Nephron (organoid): Measurements from ENCODE around the gene EFNA5.
A peak's percentile ranks its signal among the peaks of the same experiment; 100 is the strongest.

ENCODE experiments used
- H3K27ac Mint-ChIP-seq, 3 experiments: 2 replicates each; pipeline ENCODE4 v1.8.0; 2020; ENCODE audit warnings: mixed read lengths in 3 of 3, mild to moderate bottlenecking in 2 of 3, moderate library complexity in 1 of 3
- H3K27me3 Mint-ChIP-seq: 2 replicates; pipeline ENCODE4 v1.8.0; 2021; ENCODE audit warnings: low read depth, mild to moderate bottlenecking, moderate library complexity, mixed read lengths
- H3K36me3 Mint-ChIP-seq: 2 replicates; pipeline ENCODE4 v1.8.0; 2020; ENCODE audit warnings: low read depth, mixed read lengths
- H3K4me1 Mint-ChIP-seq: 2 replicates; pipeline ENCODE4 v1.8.0; 2020; ENCODE audit warnings: mixed read lengths
- H3K4me3 Mint-ChIP-seq, 3 experiments: 2 replicates each; pipeline ENCODE4 v1.8.0; 2020; ENCODE audit warnings: mild to moderate bottlenecking in 3 of 3, mixed read lengths in 3 of 3, moderate library complexity in 2 of 3
- H3K9me3 Mint-ChIP-seq: 2 replicates; pipeline ENCODE4 v1.8.0; 2020; ENCODE audit warnings: mixed read lengths
- CTCF ChIP-seq, 3 experiments: fragments of 200-600 bp; sonication (generic); IDR thresholded peaks; one replicate each; pipeline ENCODE4 v1.5.0; 2021; ENCODE audit warnings: antibody characterized with exemption in 3 of 3; ENCODE audit not compliant: unreplicated experiment in 3 of 3

EFNA5 gene

GRCh38 chr5:107523029-107523680 lies 147.6 kb downstream of the EFNA5 start:
- Mint-ChIP-seq H3K27ac (peak overlapping the region in 2 of 3 experiments; percentile 47 to 78), H3K9me3 (no peaks in the 10 kb centered on the region), H3K36me3 (no peaks in the 10 kb centered on the region), H3K4me1 (peaks cover 23% of the 10 kb centered on the region), H3K4me3 (no peak overlapping the region), H3K27me3 (no peaks in the 10 kb centered on the region)
- TF ChIP-seq CTCF (IDR thresholded peaks at IDR 0.05; ENCODE audit: unreplicated experiment in 3 of 3) = no peak

GRCh38 chr5:107522456-107522855 lies 148.3 kb downstream of the EFNA5 start:
- Mint-ChIP-seq H3K27me3 (no peaks in the 10 kb centered on the region), H3K9me3 (no peaks in the 10 kb centered on the region), H3K36me3 (no peaks in the 10 kb centered on the region), H3K4me3 (no peak overlapping the region), H3K27ac (peak overlapping the region in 2 of 3 experiments; percentile 47 to 78), H3K4me1 (peaks cover 23% of the 10 kb centered on the region)
- no peak for TF ChIP-seq CTCF (IDR thresholded peaks at IDR 0.05; ENCODE audit: unreplicated experiment in 3 of 3)

DNA sequence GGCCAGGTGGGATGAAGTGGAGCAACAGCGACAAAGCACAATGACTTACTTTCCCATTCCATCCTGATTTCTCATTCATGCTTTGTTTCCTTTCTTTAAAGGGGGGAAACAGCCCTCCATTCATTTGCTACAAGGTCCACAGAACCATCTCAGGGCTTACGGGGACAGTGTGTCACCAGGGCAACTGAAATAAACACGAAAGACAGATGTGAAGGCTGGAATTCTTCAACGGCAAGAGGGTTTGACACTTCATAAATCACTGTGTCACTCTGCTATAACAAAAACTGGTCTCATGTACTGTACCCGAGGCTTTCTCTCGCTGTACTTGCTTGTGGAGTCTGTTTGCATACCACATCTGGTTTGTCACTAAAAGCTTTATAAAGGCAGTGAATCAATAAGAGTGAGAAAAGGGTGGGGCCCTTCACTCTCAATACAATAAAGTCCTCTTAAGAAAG lies 150.8 kb downstream of the EFNA5 start:
- Mint-ChIP-seq H3K27ac (peak overlapping the region in 2 of 3 experiments; percentile 10 to 78), H3K4me3 (no peak overlapping the region), H3K27me3 (no peaks in the 10 kb centered on the region), H3K36me3 (peaks cover 4% of the 10 kb centered on the region), H3K4me1 (peaks cover 27% of the 10 kb centered on the region), H3K9me3 (no peaks in the 10 kb centered on the region)
- no peak for TF ChIP-seq CTCF (IDR thresholded peaks at IDR 0.05; ENCODE audit: unreplicated experiment in 3 of 3)

GRCh38 chr5:107518616-107519015 lies 152.1 kb downstream of the EFNA5 start:
- Mint-ChIP-seq H3K36me3 (peaks cover 4% of the 10 kb centered on the region), H3K9me3 (no peaks in the 10 kb centered on the region), H3K27me3 (no peaks in the 10 kb centered on the region), H3K4me3 (no peak overlapping the region), H3K27ac (no peak overlapping the region), H3K4me1 (peaks cover 26% of the 10 kb centered on the region)
- TF ChIP-seq CTCF (IDR thresholded peaks at IDR 0.05; ENCODE audit: unreplicated experiment in 3 of 3) = no peak

DNA sequence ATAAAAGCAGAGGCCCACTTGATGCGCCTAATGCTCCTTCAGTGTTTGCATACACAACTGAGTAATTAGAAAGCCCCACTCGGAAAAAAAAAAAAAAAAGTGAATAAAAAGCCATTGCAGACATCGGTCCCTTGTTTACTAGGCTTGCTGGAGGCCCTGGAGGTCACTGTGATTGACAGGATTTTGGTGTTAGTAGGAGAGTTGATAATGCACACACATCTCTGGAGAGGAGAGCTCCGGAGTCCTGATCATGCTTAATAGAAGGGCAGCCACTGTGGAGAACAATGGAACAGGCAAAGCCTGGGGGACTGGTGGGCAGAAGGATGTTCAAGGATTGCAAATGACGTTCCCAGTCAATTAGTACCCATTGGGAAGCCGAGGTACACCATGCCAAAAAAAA lies 152.5 kb downstream of the EFNA5 start:
- no peak for TF ChIP-seq CTCF (IDR thresholded peaks at IDR 0.05; ENCODE audit: unreplicated experiment in 3 of 3)
- no peak overlapping the region for H3K4me3 Mint-ChIP-seq
- peaks cover 4% of the 10 kb centered on the region for H3K36me3 Mint-ChIP-seq
- H3K4me1 Mint-ChIP-seq = peaks cover 24% of the 10 kb centered on the region
- no peak overlapping the region for H3K27ac Mint-ChIP-seq
- no peaks in the 10 kb centered on the region for H3K9me3 Mint-ChIP-seq
- H3K27me3 Mint-ChIP-seq = no peaks in the 10 kb centered on the region
